ENCODE measurements around the gene CFAP74.

CFAP74 gene

DNA sequence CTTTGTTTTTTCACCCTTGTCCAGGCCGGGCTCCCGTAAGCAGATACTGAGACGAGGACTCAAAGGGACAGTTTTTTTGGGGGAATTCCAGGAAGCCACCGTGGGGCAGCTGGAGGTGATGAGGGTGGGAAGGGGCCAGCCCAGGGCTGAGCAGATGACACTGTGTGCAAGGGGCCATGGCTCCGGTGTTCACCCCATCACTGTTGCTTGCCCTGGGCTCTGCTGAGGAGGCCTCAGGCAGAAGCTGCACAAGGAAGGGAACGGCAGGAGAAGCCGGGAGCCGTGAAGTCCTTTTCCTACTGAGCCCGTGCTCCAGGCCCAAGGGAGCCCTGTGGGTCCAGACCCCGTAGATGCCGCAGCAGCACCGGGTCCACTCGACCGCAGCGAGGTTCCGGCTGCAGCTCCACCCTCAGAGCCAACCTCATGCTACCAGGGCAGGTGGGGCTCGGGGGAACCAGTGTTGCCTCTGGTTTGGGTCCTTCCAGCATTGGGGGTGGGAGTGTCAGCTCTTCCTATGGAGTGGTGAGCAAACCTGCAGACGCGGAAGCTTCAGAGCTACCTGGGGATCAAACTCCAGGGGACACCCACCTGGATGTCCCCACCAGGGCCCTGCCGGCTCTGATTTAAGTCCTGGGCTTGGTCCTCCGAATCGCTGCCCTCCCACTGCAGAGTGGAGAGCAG is 92.8 kb downstream of the CFAP74 start:
- TF ChIP-seq, protein P1, sequence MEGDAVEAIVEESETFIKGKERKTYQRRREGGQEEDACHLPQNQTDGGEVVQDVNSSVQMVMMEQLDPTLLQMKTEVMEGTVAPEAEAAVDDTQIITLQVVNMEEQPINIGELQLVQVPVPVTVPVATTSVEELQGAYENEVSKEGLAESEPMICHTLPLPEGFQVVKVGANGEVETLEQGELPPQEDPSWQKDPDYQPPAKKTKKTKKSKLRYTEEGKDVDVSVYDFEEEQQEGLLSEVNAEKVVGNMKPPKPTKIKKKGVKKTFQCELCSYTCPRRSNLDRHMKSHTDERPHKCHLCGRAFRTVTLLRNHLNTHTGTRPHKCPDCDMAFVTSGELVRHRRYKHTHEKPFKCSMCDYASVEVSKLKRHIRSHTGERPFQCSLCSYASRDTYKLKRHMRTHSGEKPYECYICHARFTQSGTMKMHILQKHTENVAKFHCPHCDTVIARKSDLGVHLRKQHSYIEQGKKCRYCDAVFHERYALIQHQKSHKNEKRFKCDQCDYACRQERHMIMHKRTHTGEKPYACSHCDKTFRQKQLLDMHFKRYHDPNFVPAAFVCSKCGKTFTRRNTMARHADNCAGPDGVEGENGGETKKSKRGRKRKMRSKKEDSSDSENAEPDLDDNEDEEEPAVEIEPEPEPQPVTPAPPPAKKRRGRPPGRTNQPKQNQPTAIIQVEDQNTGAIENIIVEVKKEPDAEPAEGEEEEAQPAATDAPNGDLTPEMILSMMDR (conservative IDR thresholded peaks at IDR 0.05; ENCODE audit: low read depth, low read length): no peak
- DNase-seq (ENCODE audit: low read depth): no peak
- no peak overlapping the region for H3K4me3 ChIP-seq (ENCODE audit: low read length)

DNA sequence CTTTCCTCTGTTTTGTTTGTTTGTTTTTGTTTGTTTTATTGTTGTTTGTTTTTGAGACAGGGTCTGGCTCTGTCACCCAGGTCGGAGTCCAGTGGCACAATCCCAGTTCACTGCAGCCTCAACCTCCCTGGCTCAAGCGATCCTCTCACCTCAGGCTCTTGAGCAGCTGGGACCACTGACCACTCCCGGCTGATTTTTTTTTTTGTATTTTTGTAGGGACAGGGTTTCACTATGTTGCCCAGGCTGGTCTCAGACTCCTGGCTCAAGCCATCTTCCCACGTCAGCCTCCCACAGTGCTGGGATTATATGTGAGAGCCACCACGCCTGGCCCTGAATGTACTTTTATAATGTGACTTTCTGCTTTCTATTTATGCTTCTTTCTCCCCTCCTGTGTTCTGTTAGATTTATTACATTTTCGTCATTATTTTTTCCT is 93.5 kb downstream of the CFAP74 start:
- no peak for DNase-seq (ENCODE audit: low read depth)
- no peak overlapping the region for H3K4me3 ChIP-seq (ENCODE audit: low read length)
- TF ChIP-seq, protein P1 (conservative IDR thresholded peaks at IDR 0.05; ENCODE audit: low read depth, low read length): no peak

DNA sequence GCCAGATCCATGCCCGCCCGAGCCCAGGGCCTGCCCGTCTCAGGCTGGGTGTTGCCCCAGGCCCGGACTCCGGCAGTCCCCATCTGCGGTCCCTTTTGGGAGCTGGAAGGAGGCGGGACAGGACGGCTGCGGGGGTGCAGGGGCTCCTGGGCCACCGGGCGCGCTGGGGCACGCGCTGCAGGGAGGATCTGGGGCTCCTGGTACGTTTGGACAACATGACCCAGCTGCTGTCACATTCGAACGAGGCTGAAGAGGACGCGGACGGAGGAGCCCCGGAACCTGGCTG is 95.1 kb downstream of the CFAP74 start:
- peak overlapping the region; percentile 60 for H3K4me3 ChIP-seq (ENCODE audit: low read length)
- TF ChIP-seq, protein P1 (conservative IDR thresholded peaks at IDR 0.05; ENCODE audit: low read depth, low read length): no peak
- no peak for DNase-seq (ENCODE audit: low read depth)

DNA sequence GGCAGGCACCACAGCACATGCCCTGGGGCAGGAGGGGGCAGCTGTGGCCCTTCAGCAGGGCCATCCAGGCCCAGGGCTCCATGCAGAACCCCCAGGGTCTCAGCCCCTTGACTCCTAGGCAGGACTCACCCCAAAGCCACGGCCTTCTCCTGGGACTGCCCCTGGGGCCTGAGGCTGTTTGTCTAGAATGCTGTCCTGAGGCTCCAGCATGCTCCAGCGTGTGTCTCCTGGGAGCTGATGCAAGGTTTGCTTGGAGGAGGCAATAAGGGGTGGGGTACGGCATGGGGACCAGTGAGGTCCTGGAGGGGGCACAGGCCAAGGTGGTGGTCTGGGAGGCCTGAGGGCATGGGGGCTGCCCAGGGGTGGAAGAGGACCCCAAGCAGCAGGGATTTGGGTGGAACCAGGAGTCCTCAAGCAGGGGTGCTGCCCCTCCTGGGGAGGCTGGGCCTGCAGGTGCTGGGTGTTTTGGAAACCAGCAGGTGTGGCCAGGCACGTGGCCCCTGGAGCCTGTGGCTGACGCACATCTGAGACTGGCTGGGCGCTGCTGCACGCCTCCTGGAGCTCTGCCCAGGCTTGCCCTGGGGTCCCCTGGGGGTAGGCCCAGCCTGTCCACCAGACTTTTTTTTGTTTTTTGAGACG is 96.4 kb downstream of the CFAP74 start:
- no peak overlapping the region for H3K4me3 ChIP-seq (ENCODE audit: low read length)
- DNase-seq (ENCODE audit: low read depth): no peak
- TF ChIP-seq, protein P1 (conservative IDR thresholded peaks at IDR 0.05; ENCODE audit: low read depth, low read length): no peak

DNA sequence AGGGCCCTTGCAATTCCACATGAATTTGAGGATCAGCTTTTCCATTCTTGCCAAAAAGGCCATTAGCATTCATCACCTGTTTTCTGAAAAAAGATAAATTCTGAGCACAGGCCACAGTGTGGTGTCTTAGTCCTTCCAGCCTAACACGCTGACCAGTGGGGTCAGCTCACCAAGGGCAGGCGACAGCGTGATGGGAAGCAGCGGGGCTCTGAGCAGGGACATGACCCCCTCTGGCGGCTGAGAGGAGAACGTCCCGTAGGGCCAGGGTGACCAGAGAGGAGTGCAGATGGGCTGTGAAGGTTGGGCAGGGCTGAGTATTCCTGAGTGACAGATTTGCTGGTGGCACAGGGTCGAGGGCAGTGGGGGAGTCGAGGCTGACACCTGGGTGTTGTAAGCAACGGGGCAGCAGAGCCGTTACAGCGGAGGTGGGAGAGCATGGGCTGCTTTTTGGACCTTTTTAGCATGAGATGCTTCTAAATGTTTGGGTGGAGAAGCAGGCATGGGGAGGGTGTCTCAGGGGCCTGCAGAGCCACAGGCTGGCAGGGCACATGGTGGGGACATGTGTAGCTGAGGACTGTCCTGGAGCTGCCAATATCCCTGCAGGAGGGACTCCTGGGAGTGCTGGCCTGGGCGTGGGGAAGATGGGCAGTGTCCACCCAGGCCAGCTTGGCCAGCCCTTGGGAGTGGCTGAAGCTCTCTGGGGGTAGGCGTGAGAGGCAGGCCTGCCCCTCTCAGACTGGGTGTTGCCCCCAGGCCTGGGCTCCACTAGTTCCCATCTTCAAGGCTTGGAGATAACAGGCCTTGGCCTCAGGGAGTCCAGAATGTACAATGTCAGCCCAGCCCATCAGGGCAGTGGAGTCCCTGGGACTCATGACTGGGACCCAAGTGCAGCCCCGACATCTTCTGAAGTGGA is 97.1 kb downstream of the CFAP74 start:
- TF ChIP-seq, protein P1 (conservative IDR thresholded peaks at IDR 0.05; ENCODE audit: low read depth, low read length): peak; percentile 97
- DNase-seq (ENCODE audit: low read depth): peak; percentile 22
- H3K4me3 ChIP-seq (ENCODE audit: low read length): no peak overlapping the region

DNA sequence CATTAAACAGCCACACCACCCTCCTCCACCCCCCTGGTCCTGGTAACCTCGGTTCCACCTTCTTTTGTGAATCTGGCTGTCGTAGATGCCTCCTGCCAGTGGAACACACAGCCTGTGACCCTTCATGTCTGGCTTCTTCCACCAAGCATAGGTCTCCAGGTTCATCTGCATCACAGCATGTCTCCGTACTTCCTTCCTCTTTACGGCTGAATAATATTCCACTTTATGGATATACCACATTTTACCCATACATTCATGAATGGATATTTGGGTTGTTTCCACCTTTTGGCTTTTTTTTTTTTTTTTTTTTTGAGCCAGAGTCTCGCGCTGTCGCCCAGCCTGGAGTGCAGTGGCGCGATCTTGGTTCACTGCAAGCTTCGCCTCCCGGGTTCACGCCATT is 100.4 kb downstream of the CFAP74 start:
- DNase-seq (ENCODE audit: low read depth): no peak
- TF ChIP-seq, protein P1 (conservative IDR thresholded peaks at IDR 0.05; ENCODE audit: low read depth, low read length): no peak
- H3K4me3 ChIP-seq (ENCODE audit: low read length): no peak overlapping the region

All from retinal pigment epithelial cell (primary cell).